GM21515 (cell line): ENCODE measurements around the gene ATG4D.
A peak's percentile ranks its signal among the peaks of the same experiment; 100 is the strongest.
"Not testable (repeated sequence)": the region's sequence is repeated elsewhere in the genome, so short reads cannot be mapped to it uniquely, and the experiment has no call there.

Experiments
- ATAC-seq: cut with Tn5 transposase; IDR thresholded peaks from one replicate; pipeline ENCODE4 v1.9.1; 2021; ENCODE audit not compliant: unreplicated experiment

The ATG4D gene

DNA sequence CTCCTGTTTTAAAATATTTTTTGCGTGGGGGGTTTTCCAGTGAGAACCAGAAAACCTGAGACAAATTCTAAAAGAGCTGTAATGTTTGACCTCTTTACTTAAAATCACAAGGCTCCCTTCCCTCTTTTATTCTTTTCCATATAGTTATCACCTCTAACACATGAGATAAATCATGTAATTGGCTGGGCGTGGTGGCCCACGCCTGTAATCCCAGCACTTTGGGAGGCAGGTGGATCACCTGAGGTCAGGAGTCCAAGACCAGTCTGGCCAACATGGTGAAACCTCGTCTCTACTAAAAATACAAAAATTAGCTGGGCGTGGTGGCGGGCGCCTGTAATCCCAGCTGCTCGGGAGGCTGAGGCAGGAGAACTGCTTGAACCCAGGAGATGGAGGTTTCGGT lies 7.3 kb downstream of the ATG4D start:
- not testable (repeated sequence) for ATAC-seq

- no peak for ATAC-seq
Measured at GRCh38 chr19:10551698-10552301, 8.1 kb downstream of the ATG4D start.

DNA sequence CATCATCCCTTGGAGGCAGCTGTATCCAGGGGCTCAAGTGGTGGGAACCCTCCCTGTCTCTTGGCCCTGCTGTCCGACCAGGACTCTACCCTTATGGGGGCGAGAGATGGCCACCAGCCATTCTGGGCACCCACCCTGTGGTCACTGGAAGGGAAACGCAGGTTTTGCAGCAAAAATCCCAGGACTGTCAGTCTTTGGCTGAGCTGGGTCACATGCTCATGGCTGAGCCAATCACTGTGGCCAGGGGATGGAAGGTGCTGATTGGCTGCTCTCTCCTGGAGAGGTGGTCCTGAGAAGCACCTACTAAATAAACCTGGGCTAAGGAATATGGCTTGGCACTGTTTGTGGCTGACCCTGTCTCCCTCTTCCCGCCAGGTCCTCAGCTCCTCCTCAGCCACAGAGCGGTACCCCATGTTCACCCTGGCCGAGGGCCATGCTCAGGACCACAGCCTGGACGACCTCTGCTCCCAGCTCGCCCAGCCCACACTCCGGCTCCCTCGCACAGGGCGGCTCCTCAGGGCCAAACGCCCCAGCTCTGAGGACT lies 8.9 kb downstream of the ATG4D start:
- no peak for ATAC-seq

DNA sequence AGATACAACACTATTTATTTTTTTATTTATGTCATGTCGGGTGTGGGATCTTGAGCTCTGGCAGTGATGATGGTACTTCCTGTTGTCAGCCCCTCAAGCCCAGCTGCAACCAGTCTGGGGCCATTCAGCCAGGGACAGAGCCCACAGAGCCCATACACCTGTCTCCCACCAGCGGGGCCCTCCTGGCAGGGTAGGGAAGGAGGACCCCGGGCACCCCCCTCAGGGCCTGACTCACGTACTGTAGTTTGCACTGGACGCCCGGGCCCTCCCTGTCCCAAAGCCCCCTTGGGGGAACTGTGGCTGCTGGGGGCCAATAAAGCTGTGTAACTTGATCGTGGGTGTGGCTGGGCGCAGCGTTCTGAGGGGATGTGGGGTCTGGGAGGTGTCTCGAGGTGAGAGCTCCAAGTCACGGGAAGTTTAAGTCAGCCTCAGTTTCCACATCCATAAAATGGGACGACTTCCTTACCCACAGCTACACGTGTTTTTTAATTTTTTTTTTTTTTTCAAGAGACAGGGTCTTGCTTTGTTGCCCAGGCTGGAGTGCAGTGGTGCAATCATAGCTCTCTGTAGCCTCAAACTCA lies 9.5 kb downstream of the ATG4D start:
- ATAC-seq: no peak

DNA sequence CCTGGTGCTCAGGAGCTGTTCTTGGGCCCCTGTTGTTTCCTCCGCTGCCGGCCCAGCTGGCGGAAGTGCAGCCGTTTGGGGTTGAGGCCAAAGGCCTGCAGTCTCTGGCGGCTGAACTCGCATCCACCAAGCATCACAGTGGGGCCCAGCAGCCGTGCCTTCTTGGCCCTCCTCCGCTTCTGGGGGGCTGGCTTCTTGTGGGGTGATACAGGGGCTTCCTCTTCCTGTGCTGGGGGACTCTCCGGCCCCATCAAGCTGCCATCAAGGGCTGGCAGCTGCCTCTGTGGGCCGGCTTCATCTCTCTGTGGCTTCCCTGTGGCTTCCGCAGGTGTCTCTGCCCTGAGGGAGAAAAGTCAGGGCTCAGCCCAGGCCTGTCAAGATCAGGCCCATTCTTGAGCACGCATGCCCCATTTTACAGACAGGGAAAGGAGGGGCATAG lies 10.3 kb downstream of the ATG4D start:
- peak; percentile 47 for ATAC-seq

DNA sequence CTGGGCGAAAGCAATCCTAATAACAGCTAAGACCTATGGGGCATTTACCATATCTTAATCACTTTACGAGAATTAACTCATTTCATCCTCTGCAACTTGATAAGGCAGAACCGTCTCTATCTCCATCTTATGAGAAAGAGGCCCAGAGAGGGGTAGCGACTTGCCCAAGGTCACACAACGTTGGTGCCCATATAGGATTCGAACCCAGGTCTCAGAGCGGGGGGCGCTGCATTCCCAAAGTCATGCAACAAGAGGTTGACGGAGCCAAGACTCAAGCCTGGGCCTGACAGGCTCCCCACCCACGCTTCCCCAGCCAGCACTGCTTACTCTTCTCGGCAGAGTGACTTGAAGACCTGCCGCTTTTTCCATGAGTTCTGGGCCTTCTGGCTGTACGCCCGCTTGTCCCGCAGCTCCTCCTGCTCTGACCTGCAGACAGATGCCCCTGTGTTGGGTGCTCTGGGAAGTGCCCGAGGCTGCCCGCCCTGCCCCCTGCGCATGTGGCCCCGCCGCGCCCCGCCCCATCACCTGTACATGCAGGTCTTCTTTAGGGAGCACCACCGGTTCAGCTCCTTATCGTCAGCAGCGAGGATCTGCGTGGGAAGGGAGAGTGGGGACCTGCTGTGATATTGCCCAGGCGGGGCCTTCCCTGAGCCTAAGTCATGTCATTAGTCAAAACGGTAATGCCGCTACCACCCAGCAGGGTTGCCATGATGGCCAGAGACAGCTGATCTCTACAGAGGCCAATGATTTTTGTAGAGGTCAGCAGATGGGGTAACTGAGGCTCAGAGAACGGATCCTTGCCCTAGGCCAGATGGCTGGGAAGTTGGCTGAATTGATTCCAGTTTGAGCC lies 11.3 kb downstream of the ATG4D start:
- ATAC-seq: no peak

GRCh38 chr19:10555610-10555973 lies 11.9 kb downstream of the ATG4D start:
- no peak for ATAC-seq

- ATAC-seq: no peak
Measured at GRCh38 chr19:10557603-10558197, 14.0 kb downstream of the ATG4D start.

- no peak for ATAC-seq
Measured at GRCh38 chr19:10560154-10560553, 16.4 kb downstream of the ATG4D start.

GRCh38 chr19:10562609-10563008 lies 18.9 kb downstream of the ATG4D start:
- ATAC-seq: no peak

DNA sequence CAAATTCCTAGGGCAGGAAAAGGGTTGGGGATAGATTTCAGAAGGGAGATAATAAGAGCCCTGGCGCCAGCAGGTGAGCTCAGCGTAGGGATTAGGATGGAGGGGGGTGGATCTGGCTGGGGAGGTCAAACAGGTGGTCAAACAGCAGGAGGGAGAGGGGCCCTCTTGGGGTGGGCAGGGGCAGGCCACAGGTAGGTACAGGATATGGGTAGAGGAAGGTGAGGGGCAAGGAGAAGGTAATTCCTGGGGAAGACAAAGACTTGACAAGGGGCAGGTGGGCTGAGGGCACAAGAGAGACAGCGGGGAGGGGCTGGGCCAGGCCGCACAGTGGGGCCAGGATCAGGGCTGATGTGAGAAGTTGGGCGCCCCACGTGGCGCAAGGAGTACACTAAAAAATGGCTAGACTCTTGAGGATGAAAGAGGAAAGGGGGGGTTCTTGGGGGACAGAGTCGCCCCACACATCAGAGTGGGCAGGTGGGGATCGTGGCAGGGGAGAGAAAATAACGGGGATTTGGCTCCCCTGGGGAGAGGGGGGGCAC lies 21.4 kb downstream of the ATG4D start:
- no peak for ATAC-seq

DNA sequence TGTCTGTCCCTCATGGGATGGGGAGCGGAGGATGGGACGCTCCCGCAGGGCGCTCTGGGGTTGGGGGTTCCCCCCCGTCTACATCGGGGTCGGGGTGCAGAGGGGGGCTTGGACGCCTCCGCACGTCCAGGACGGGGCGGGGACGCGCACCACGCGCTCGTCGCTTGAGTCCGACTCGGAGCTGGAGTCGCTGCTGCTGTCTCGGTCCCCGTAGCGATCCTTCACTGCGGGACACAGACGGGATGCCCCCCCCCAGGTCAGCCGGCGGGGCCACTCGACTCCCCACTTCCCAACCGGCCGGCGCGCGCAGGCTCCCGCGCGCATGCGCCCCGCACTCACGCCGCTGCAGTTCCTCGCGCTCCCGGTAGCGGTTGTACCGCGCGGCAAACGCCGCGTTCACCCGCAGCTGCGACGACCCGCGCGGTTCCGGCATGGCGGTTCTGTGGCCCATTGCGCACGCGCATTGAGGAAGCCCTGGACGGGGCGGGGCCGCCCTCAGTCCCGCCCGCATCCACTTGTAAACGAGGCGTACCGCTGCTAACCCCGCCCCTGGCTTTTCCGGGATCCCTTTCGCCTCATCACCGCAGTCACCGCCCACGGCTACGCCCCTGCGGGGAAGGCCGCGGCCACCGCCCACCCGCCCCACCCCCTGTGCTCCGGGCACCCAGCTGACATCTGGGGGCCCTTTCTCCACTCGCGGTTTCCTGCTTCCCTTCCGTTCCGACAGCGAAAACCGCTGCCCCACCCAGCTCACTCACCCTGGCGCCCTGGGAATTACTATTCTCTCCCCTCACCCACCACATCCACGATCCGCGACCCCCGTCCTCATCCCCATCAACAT lies 22.1 kb downstream of the ATG4D start, which contains the start of gene KRI1:
TSS of gene KRI1 (minus strand) at position 444 of the 841 bp plus-strand sequence. CDS start at position 433, 11 bp downstream.
- ATAC-seq: peak; percentile 38

GRCh38 chr19:10566408-10566657 lies 22.6 kb downstream of the ATG4D start:
- ATAC-seq: no peak

DNA sequence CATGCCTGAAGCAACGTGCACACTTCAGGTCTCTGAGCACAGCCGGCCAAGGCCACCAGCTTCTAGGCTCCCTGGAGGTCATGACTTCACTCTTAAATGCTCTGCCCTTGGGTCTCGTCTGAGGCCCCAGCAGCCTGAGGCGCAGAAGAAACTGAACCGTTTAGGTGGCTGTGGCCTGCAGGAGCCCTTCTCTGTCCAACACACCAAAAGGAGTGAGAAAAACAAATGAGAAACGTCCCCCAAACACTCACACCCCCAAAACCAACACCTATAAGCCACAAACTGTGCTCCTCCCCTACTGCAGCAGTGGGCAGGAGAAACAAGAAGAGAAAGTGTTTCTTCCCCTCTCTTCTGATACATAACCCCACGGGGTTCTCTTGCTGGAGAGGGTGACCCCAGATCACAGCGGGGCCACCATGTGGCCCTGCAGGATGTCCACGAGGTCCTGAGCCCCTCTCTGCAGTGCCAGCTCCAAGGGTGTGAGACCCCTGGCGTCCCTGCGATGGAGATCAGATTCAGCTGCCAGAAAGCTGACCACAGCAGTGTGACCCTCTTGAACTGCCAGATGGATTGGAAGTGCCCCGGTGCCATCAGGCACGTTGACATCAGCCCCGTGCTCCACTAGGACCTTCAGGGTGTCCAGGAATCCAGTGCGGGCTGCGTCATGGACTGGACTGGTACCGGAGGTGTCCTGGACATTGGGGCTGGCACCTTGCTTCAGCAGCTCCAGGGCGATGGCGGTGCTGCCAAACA lies 23.1 kb downstream of the ATG4D start:
- ATAC-seq: no peak

DNA sequence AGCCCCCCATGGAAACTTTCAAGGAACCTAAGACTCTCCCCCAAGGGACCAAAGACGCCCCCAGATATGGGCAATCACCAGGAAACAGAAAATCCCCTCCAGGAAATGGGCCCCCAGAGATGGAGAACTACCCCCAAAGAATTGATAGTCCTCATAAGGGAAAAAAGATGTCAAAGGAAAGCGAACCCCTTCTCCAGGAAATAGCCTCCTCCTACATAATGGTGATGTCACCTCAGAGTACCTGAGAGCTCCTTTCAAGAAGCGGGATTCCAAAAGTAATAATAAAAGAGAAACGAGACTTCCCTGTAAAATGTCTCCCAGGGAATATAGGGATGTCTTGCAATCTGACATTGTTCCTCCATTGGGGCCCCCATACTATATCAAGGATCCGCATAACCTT lies 24.0 kb downstream of the ATG4D start:
- ATAC-seq: no peak

GRCh38 chr19:10568062-10568825 lies 24.5 kb downstream of the ATG4D start:
- ATAC-seq: no peak

DNA sequence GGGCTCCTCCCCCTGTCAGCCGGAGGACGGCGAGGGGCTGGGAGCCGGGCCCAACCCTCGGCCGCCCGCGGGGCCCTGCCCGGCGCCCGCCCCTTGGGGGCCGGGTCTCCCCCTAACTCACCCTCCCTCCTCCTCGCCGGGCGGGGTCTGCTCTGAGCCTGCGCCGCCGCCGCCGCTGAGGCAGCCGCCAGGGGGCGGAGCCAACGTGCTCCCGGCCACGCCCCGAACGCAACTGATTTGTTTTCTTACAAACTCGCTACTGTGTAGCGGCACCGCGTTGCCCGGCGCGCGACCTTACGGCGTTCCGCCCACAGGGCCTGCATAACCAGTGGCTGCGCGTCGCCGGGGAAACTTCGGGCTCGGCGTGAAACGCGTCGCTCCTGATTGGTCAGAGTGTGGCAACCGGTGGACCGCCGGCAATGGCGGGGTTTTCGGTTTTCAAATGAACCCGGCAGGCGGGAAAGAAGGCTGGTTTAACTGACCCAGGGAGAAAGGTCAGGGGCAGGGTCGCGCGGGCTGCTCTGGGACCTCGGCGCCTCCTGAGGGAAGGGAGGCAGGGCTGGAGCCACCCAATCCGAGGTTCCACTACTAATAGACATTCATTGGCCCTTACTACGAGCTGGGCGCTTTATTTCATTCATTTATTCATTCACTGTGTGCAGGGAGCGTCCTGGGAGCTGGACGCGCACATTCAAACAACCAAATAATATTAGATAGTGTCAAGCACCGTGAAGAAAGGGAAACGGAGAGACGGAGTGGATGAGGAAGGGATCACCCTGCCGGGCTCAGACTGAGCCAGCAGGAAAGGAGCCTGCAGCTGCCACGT lies 25.3 kb downstream of the ATG4D start, which contains the start of gene CDKN2D:
TSS of gene CDKN2D (minus strand) at position 154 of the 826 bp plus-strand sequence. CDS start 326 bp downstream, outside the sequence.
- peak; percentile 63 for ATAC-seq

DNA sequence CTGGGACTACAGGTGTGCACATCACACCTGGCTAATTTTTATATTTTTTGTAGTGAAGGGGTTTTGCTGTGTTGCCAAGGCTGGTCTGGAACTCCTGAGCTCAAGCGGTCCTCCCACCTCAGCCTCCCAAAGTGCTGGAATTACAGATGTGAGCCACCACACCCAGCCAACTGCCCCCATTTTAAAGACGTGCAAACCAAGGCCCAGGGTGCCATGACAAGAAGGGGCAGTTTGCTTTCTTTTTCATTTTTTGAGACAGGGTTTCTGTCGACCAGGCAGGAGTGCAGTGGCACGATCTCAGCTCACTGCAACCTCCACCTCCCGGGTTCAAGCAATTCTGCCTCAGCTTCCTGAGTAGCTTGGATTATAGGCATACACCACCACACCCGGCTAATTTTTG lies 30.1 kb downstream of the ATG4D start:
- not testable (repeated sequence) for ATAC-seq
